GM18858 (cell line): Measurements from ENCODE around the gene MGST3.
"Not testable (repeated sequence)": the region's sequence is repeated elsewhere in the genome, so short reads cannot be mapped to it uniquely, and the experiment has no call there.

Experiments used
- ATAC-seq: cut with Tn5 transposase; IDR thresholded peaks from one replicate; pipeline ENCODE4 v1.9.1; 2021; ENCODE audit not compliant: unreplicated experiment

Gene MGST3

GRCh38 chr1:165696625-165697100, 65.6 kb downstream of the MGST3 start:
- no peak for ATAC-seq

DNA sequence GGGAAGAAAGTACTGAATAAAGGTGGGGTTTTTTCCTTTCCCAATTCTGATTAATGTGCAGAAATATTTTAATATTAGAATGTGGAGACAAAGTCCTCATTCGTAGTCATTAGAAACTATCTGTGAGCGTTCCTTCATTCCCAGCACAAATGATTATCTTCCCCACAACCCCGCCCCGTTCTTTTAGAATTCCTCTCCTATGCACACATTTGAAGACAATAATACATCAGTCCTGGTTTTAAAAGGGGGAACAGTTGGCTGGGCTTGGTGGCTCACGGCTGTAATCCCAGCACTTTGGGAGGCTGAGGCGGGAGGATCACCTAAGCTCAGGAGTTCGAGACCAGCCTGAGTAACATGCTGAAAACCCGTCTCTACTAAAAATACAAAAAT, 66.5 kb downstream of the MGST3 start:
- ATAC-seq, result no peak

DNA sequence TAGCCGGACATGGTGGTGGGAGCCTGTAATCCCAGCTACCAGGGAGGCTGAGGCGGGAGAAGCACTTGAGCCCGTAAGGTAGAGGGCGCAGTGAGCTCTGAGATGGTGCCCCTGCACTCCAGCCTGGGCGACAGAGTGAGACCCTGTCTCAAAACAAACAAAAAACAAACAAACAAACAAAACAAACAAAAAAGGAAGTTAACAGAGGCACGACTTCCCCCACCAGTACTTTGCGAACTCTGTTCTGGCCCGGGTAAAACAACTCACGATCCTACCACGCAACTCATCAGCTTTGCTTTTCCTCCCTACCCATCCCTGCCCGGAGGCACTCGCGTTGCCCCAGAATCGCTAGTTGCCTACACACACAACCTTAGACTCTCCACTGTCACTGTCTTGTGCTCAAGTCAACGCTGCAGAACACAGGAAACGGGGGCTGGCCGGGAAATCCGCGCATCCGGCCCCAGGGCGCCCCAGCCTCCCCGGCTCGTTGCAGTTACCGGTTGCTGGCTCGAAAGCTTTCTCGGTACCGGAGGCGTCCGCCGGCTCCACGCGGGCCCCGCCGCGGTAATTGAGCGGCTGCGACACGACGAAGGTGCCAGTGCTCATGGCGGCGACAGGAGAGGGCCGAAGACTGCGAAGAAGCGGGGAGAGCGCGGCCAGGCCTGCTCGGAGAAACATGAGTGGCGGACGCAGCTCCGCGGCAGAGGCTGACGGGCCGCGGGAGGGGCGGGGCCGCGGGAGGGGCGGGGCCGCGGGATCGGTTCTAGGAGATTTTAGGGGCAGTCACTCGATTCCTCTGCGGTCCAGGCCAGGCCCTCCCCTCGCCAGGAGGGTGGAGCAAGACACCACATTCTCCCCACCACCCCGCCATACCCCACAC, 67.1 kb downstream of the MGST3 start, which contains the start of gene ALDH9A1:
TSS of gene ALDH9A1 (minus strand) at position 682 of the 880 bp plus-strand sequence. CDS start at position 678, 4 bp downstream.
- peak; percentile 83 for ATAC-seq

GRCh38 chr1:165698761-165699052, 67.7 kb downstream of the MGST3 start:
- peak; percentile 14 for ATAC-seq

DNA sequence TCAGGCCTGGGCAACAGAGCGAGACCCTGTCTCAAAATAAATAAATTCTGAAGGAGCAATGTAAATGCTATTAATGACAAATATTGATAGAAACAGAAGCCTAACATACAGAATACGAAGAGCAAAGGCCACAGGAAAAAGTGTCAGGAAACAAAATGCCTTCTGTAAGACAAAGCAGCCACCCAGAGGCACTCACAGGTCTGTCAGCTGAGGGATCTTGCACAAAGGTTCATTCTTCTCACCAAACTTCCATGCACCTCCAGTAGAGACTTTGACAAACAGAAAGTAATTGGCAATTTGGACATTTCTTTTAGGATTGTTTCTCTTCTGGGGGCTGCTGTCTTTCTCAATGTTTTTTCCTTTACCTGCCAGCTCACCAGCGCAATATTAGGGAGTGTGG, 68.5 kb downstream of the MGST3 start:
- no peak for ATAC-seq

GRCh38 chr1:165701922-165702321, 70.9 kb downstream of the MGST3 start:
- ATAC-seq, result not testable (repeated sequence)

DNA sequence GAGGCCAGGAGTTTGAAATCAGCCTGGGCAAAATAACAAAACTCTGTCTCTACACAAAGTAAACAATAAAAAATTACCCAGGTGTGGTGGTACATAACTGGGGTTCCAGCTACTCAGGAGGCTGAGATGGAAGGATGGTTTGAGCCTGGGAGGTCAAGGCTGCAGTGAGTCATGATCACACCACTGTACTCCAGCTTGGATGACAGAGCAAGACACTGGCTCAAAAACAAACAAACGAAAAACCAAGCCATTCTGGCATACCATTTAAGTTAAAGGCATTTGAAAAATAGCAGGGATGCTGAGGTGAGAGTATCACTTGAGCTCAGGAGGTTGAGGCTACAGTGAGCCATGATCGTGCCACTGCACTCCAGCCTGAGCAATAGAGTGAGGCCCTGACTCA, 72.6 kb downstream of the MGST3 start:
- ATAC-seq, result no peak
